Sigmoid colon (tissue), 7 donors: ENCODE measurements around the gene SDK2. TPM values are rescaled to one million over a fixed set of nuclear protein-coding genes. Genes with fewer than 3 reads are reported as not detected.

Experiments used
- DNase-seq: peaks from one replicate; pipeline ENCODE4 v3.0.0-alpha.2; 2019
- H3K27ac ChIP-seq, 4 donors: fragments of 200-600 bp; sonication (generic); one replicate each; pipeline ENCODE4 v1.5.1; 2016 to 2019; ENCODE audit warnings: mild to moderate bottlenecking in 1 of 4
- H3K27me3 ChIP-seq, 3 donors: fragments of 200-600 bp; sonication (generic); one replicate each; pipeline ENCODE4 v1.5.1; 2019; ENCODE audit warnings: mild to moderate bottlenecking in 1 of 3
- H3K36me3 ChIP-seq, 4 donors: fragments of 200-600 bp; sonication (generic); one replicate each; pipeline ENCODE4 v1.5.1; 2016 to 2019
- H3K4me1 ChIP-seq, 4 donors: fragments of 200-600 bp; sonication (generic); one replicate each; pipeline ENCODE4 v1.5.1; 2017 to 2019
- H3K4me3 ChIP-seq, 4 donors: fragments of 200-600 bp; sonication (generic); one replicate each; pipeline ENCODE4 v1.5.1; 2017 to 2019; ENCODE audit warnings: mild to moderate bottlenecking in 2 of 4, moderate library complexity in 1 of 4
- H3K9me3 ChIP-seq, 4 donors: fragments of 200-600 bp in 3 of 4; sonication (generic) in 3 of 4; one replicate each; pipeline versions ENCODE4 v1.5.1 to v1.6.1; 2013 to 2019
- CTCF ChIP-seq, 4 experiments: fragments of 450-650 bp in 3 of 4; fragments of 200-600 bp in 1 of 4; IDR thresholded peaks; one replicate each; pipeline ENCODE4 v1.5.1; 2016 to 2019; ENCODE audit warnings: antibody characterized with exemption in 4 of 4, mild to moderate bottlenecking in 3 of 4, moderate library complexity in 2 of 4
- EP300 ChIP-seq, 4 donors: sonication (generic); formaldehyde crosslinking; IDR thresholded peaks; one replicate each; pipeline ENCODE4 v1.6.1; 2017; ENCODE audit warnings: antibody characterized with exemption in 4 of 4
- POLR2A ChIP-seq, 2 donors: fragments of 450-650 bp; IDR thresholded peaks; one replicate each; pipeline ENCODE4 v1.6.1; 2016; ENCODE audit warnings: antibody characterized with exemption in 2 of 2, mild to moderate bottlenecking in 2 of 2, moderate library complexity in 2 of 2
- POLR2AphosphoS5 ChIP-seq, 4 donors: sonication (generic); formaldehyde crosslinking; IDR thresholded peaks; one replicate each; pipeline ENCODE4 v1.6.1; 2017; ENCODE audit warnings: antibody characterized with exemption in 4 of 4
- WGBS, 2 donors: extraction: QIAGEN DNeasy Blood & Tissue Kit; methylation state at CpG; one replicate each; pipeline ENCODE4 v1.1.7; 2013; 5-methylcytosine and 5-hydroxymethylcytosine counted together
- intact Hi-C: fragments of 100-400 bp; cut with DNase I; formaldehyde crosslinking; loops from one replicate; pipeline ENCODE4 v1.15.1; 2023
- polyA plus RNA-seq, 3 donors: library from polyadenylated mRNA; stranded (reverse); fragments of 200-250 nt; gene quantifications; one replicate each; pipeline ENCODE4 v1.2.3, GENCODE V29; 2013
- total RNA-seq, 4 donors: library from RNA; depleted of rRNA; stranded (reverse); fragments of >200 nt; gene quantifications; one replicate each; pipeline ENCODE4 v1.1.0, GENCODE V29; 2016
- donor health status: healthy with polysubstance abuse.
- donor health status: Bipolar disorder and iron deficiency.
- donor health status: healthy.

Gene SDK2
- total and polyA plus RNA-seq, 7 donors, result under 0.01 to 1.9 (median 0.71) TPM

GRCh38 chr17:73396431-73397277 lies 247.6 kb downstream of the SDK2 start:
- Histone ChIP-seq H3K9me3 (no peaks in the 10 kb centered on the region), H3K4me1 (no peaks in the 10 kb centered on the region), H3K36me3 (no peaks in the 10 kb centered on the region), H3K27me3 (no peaks in the 10 kb centered on the region), H3K4me3 (no peak overlapping the region), H3K27ac (no peak overlapping the region)
- WGBS, 2 donors, result 82 to 86% methylated on average over 21 of the region's 21 CpGs
- no peak for DNase-seq
- TF ChIP-seq POLR2A (IDR thresholded peaks at IDR 0.05), result no peak
- no peak for TF ChIP-seq CTCF (IDR thresholded peaks at IDR 0.05)
- no peak for TF ChIP-seq EP300 (IDR thresholded peaks at IDR 0.05)
- no peak for TF ChIP-seq POLR2AphosphoS5 (IDR thresholded peaks at IDR 0.05)
- intact Hi-C loops, result no loop called here

GRCh38 chr17:73394512-73395450 lies 249.5 kb downstream of the SDK2 start:
- intact Hi-C loops, result no loop called here
- Histone ChIP-seq H3K9me3 (no peaks in the 10 kb centered on the region), H3K36me3 (no peaks in the 10 kb centered on the region), H3K4me1 (no peaks in the 10 kb centered on the region), H3K27ac (no peak overlapping the region), H3K27me3 (no peaks in the 10 kb centered on the region), H3K4me3 (no peak overlapping the region)
- TF ChIP-seq CTCF (IDR thresholded peaks at IDR 0.05), result no peak
- TF ChIP-seq POLR2A (IDR thresholded peaks at IDR 0.05), result no peak
- no peak for TF ChIP-seq POLR2AphosphoS5 (IDR thresholded peaks at IDR 0.05)
- 85% methylated on average over 25 of the region's 25 CpGs for WGBS, 2 donors
- DNase-seq, result no peak

GRCh38 chr17:73393962-73394361 lies 250.3 kb downstream of the SDK2 start:
- no peaks in the 10 kb centered on the region for H3K9me3 ChIP-seq
- TF ChIP-seq CTCF (IDR thresholded peaks at IDR 0.05), result no peak
- TF ChIP-seq POLR2A (IDR thresholded peaks at IDR 0.05), result no peak
- TF ChIP-seq EP300 (IDR thresholded peaks at IDR 0.05), result no peak
- TF ChIP-seq POLR2AphosphoS5 (IDR thresholded peaks at IDR 0.05), result no peak
- no peaks in the 10 kb centered on the region for H3K27me3 ChIP-seq
- intact Hi-C loops, result no loop called here
- no peak overlapping the region for H3K4me3 ChIP-seq
- no peaks in the 10 kb centered on the region for H3K4me1 ChIP-seq
- H3K27ac ChIP-seq, result no peak overlapping the region
- 90 to 91% methylated on average over 11 of the region's 11 CpGs for WGBS, 2 donors
- no peaks in the 10 kb centered on the region for H3K36me3 ChIP-seq
- DNase-seq, result no peak

- 94 to 95% methylated on average over 14 of the region's 14 CpGs for WGBS, 2 donors
- no peaks in the 10 kb centered on the region for H3K9me3 ChIP-seq
- H3K27ac ChIP-seq, result no peak overlapping the region
- TF ChIP-seq POLR2AphosphoS5 (IDR thresholded peaks at IDR 0.05) (no peak), POLR2A (IDR thresholded peaks at IDR 0.05) (no peak)
- intact Hi-C loops, result no loop called here
- no peaks in the 10 kb centered on the region for H3K36me3 ChIP-seq
- no peak overlapping the region for H3K4me3 ChIP-seq
- no peaks in the 10 kb centered on the region for H3K27me3 ChIP-seq
- DNase-seq, result no peak
- H3K4me1 ChIP-seq, result no peaks in the 10 kb centered on the region
Measured at GRCh38 chr17:73393381-73393780, 250.9 kb downstream of the SDK2 start.
